Peyer's patch (tissue), 4 donors: ENCODE measurements around the gene PANK1. TPM values are rescaled to one million over a fixed set of nuclear protein-coding genes. Genes with fewer than 3 reads are reported as not detected.

ENCODE experiments used
- DNase-seq, 3 donors: peaks; one replicate each; pipeline ENCODE4 v3.0.0-alpha.2; 2017 to 2019
- H3K27ac ChIP-seq, 4 donors: fragments of 200-600 bp; sonication (generic); one replicate each; pipeline ENCODE4 v1.5.1; 2016 to 2019
- H3K27me3 ChIP-seq, 2 donors: fragments of 200-600 bp; sonication (generic); one replicate each; pipeline ENCODE4 v1.5.1; 2019
- H3K36me3 ChIP-seq, 3 donors: fragments of 200-600 bp; sonication (generic); one replicate each; pipeline ENCODE4 v1.5.1; 2016 to 2019
- H3K4me1 ChIP-seq, 4 donors: fragments of 200-600 bp; sonication (generic); one replicate each; pipeline ENCODE4 v1.5.1; 2016 to 2019
- H3K4me3 ChIP-seq, 4 donors: fragments of 200-600 bp; sonication (generic); 1 replicate in 3 of 4; 2 replicates in 1 of 4; pipeline ENCODE4 v1.5.1; 2016 to 2019; ENCODE audit warnings: mild to moderate bottlenecking in 1 of 4
- H3K9me3 ChIP-seq, 4 donors: fragments of 200-600 bp; sonication (generic); one replicate each; pipeline ENCODE4 v1.5.1; 2016 to 2019; ENCODE audit warnings: mild to moderate bottlenecking in 1 of 4
- POLR2A ChIP-seq, 2 donors: fragments of 450-650 bp; IDR thresholded peaks; one replicate each; pipeline ENCODE4 v1.5.1; 2017; ENCODE audit warnings: antibody characterized with exemption in 2 of 2, mild to moderate bottlenecking in 2 of 2, moderate library complexity in 2 of 2
- total RNA-seq, 4 donors: library from RNA; depleted of rRNA; stranded (reverse); fragments of >200 nt; gene quantifications; one replicate each; pipeline ENCODE4 v1.1.0, GENCODE V29; 2016
- TF ChIP-seq, protein P1 (sequence below), 6 experiments: fragments of 450-650 bp in 4 of 6; fragments of 200-600 bp in 2 of 6; sonication (generic) in 1 of 6; IDR thresholded peaks; one replicate each; pipeline ENCODE4 v1.5.1; 2017 to 2019; ENCODE audit warnings: antibody characterized with exemption in 6 of 6, mild to moderate bottlenecking in 3 of 6, moderate library complexity in 1 of 6

PANK1 gene
- total RNA-seq, 4 donors from 2014 or later: 22.3 to 45.9 (median 33.9) TPM

DNA sequence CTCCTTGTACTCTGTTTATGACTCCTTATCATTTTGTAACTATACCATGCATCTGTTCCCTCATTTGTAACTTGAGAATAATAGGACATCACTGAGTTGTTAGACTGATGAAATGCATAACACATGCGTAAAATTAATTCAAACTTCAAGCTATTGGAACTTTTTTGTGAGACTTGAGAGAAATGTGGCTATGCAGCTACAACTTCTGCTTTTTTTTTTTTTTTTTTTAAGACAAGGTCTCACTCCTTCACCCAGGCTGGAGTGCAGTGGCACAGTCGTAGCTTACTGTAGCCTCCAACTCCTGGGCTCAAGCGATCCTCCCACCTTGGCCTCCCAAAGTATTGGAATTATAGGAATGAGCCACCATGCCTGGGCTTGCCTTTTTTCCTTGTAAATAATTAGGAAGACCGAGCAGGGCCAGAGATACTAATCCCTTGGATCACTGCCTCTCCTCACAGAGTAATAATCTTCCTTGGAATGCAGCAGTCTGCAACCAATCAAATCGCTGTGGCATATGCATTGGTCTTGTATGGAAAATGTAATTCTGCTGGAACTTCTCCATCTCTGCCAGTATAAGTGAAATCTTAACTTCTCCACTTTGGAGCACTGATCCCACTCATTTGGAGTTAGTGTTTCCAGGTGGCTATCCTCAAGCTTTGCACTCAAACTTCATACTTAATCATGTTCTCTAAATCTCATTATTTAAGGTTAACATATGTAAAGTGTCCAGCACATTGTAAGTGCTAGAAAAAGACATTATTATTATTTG is 2.0 kb upstream of the PANK1 start:
- H3K27ac ChIP-seq: peak overlapping the region in 2 of 4 donors; percentile 92 to 96
- no peaks in the 10 kb centered on the region for H3K36me3 ChIP-seq
- no peak for TF ChIP-seq POLR2A (IDR thresholded peaks at IDR 0.05)
- TF ChIP-seq, protein P1, sequence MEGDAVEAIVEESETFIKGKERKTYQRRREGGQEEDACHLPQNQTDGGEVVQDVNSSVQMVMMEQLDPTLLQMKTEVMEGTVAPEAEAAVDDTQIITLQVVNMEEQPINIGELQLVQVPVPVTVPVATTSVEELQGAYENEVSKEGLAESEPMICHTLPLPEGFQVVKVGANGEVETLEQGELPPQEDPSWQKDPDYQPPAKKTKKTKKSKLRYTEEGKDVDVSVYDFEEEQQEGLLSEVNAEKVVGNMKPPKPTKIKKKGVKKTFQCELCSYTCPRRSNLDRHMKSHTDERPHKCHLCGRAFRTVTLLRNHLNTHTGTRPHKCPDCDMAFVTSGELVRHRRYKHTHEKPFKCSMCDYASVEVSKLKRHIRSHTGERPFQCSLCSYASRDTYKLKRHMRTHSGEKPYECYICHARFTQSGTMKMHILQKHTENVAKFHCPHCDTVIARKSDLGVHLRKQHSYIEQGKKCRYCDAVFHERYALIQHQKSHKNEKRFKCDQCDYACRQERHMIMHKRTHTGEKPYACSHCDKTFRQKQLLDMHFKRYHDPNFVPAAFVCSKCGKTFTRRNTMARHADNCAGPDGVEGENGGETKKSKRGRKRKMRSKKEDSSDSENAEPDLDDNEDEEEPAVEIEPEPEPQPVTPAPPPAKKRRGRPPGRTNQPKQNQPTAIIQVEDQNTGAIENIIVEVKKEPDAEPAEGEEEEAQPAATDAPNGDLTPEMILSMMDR (IDR thresholded peaks at IDR 0.05): no peak
- DNase-seq: no peak
- no peaks in the 10 kb centered on the region for H3K27me3 ChIP-seq
- peaks cover 0 to 9% (median 2%) of the 10 kb centered on the region in 4 donors for H3K4me1 ChIP-seq
- no peaks in the 10 kb centered on the region for H3K9me3 ChIP-seq
- H3K4me3 ChIP-seq: no peak overlapping the region

DNA sequence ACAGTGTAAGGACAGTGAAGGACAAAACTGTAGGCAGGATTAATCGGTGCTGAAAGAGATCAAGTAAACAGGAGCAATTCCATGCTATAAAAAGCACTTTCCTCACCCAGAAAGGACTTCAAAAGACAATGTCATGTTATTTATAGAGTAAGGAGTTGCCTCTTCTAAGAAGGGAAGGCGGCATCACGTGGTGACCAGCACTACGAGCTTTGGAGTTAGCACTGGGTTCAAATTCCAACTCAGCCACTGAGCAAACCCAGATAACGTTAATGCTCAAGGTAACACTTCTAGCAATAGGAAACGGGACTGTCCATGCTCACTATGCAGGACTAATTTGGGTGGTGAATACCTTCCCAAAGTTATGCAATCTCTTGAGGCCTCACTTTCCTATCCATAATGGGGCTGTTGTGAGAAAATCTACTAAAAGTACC is 715 bp upstream of the PANK1 start:
- TF ChIP-seq, protein P1 (IDR thresholded peaks at IDR 0.05): no peak
- TF ChIP-seq POLR2A (IDR thresholded peaks at IDR 0.05): no peak

DNA sequence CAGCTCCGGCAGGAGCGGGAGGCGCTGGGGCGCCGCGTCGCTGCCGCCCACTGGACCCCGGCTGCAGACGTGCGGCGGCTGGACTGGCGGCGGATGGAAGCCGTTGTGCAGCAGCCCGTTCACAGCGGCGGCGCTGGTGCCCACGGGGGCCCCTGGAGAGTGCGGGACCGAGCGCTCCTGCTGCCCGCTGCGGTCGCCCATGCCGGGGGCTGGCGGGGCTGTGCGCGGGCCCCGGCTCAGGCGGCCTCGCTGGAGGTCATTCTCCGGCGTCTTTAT is 413 bp downstream of the PANK1 start:
- H3K4me3 ChIP-seq: peak overlapping the region; percentile 72 to 95 (median 89)
- no peaks in the 10 kb centered on the region for H3K27me3 ChIP-seq
- TF ChIP-seq POLR2A (IDR thresholded peaks at IDR 0.05): no peak
- TF ChIP-seq, protein P1 (IDR thresholded peaks at IDR 0.05): no peak
- H3K9me3 ChIP-seq: no peaks in the 10 kb centered on the region
- peaks cover 0 to 9% (median 2%) of the 10 kb centered on the region in 4 donors for H3K4me1 ChIP-seq
- H3K27ac ChIP-seq: peak overlapping the region; percentile 80 to 96 (median 89)
- peak in 2 of 3 donors; percentile 27 to 60 for DNase-seq
- no peaks in the 10 kb centered on the region for H3K36me3 ChIP-seq

More for the DNA sequence above, 715 bp upstream of the PANK1 start:
- DNase-seq: peak in 2 of 3 donors; percentile 72 to 88
- H3K4me3 ChIP-seq: peak overlapping the region in 3 of 4 donors; percentile 72 to 95 (median 90)
- H3K27me3 ChIP-seq: no peaks in the 10 kb centered on the region
- H3K9me3 ChIP-seq: no peaks in the 10 kb centered on the region
- H3K4me1 ChIP-seq: peaks cover 0 to 9% (median 2%) of the 10 kb centered on the region in 4 donors
- peak overlapping the region in 3 of 4 donors; percentile 80 to 96 (median 92) for H3K27ac ChIP-seq
- no peaks in the 10 kb centered on the region for H3K36me3 ChIP-seq

DNA sequence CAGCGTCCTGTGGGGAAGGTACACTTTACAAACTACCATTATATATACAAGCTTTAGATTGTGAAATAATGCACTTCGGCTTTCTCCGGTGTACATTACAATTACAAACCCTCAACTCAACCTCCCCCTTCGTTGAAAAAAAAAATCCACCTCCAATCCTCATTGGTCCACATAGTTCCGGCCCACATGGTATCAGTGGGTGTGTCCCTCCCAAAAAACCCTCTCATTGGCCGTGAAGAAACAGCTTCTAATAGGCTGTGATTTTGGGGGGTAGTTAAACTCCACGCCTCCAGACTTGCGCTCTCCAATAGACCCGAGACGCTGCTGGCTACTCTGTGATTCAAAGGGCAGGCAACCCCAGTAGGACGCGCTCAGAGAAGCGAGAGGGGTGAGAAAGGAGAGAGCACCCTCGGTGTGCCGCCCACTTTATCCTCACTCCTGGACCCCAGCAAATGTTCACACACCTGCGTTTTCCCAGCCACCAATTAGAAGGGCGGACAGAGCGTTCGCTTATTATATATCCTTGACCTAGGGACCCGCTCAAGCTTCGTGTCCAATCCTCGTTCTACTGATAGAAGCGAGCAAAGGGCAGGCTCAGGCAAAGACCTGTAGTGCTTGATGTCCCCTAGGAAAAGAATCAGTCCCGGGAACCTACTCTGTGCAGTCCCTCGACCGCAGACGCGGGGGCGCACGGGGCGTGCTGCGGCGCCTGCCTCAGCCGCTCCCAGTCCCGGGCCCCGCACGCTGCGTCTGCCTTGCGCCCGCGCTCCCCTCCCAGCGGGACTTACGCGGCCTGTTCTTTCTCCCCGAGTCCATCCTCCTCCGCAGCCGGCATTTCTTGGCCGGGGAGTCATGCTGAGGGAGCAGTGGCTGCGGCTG is 991 bp downstream of the PANK1 start:
- DNase-seq: peak; percentile 87 to 94 (median 90)
- Histone ChIP-seq H3K4me3 (peak overlapping the region; percentile 72 to 95 (median 89)), H3K27ac (peak overlapping the region; percentile 80 to 96 (median 89)), H3K27me3 (no peaks in the 10 kb centered on the region), H3K4me1 (peaks cover 0 to 9% (median 2%) of the 10 kb centered on the region in 4 donors), H3K9me3 (no peaks in the 10 kb centered on the region), H3K36me3 (no peaks in the 10 kb centered on the region)
- TF ChIP-seq, protein P1 (IDR thresholded peaks at IDR 0.05): no peak
- peak; percentile 93 to 99 for TF ChIP-seq POLR2A (IDR thresholded peaks at IDR 0.05)

DNA sequence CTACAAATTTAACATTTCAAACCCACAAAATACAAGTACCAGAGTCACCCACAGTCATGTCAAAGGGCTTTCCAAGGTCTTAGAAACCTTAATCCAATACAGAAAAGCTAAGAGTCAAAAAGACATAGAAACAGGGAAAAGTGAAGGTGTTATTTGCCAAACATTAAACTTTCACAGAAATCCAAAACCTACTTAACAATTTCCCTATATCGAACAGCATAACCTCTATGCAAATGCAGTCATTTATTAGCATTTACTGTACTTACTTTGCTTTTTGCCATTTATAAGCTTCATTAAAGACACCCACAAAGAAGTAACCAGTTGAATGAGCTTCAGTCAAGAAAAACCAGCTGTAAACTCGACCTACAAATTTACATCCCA is 1.6 kb downstream of the PANK1 start:
- DNase-seq: no peak
- no peak for TF ChIP-seq POLR2A (IDR thresholded peaks at IDR 0.05)
- TF ChIP-seq, protein P1 (IDR thresholded peaks at IDR 0.05): no peak
- H3K4me3 ChIP-seq: peak overlapping the region; percentile 72 to 95 (median 89)
- peak overlapping the region in 3 of 4 donors; percentile 62 to 92 (median 86) for H3K27ac ChIP-seq
- no peaks in the 10 kb centered on the region for H3K9me3 ChIP-seq
- peaks cover 0 to 9% (median 2%) of the 10 kb centered on the region in 4 donors for H3K4me1 ChIP-seq
- no peaks in the 10 kb centered on the region for H3K27me3 ChIP-seq
- H3K36me3 ChIP-seq: no peaks in the 10 kb centered on the region
